CD1c-positive myeloid dendritic cell (primary cell): ENCODE data around the gene GADD45B.
"Not testable (repeated sequence)": the region's sequence is repeated elsewhere in the genome, so short reads cannot be mapped to it uniquely, and the experiment has no call there.

ENCODE experiments used
- DNase-seq: peaks from one replicate; pipeline ENCODE4 v3.0.0-alpha.2; 2016; ENCODE audit errors: extremely low spot score

The GADD45B gene

GRCh38 chr19:2488405-2488941 is 12.5 kb downstream of the GADD45B start:
- DNase-seq = no peak

- peak; percentile 42 for DNase-seq
Measured at GRCh38 chr19:2488942-2489731, 13.2 kb downstream of the GADD45B start.

GRCh38 chr19:2490659-2491058 is 14.7 kb downstream of the GADD45B start:
- no peak for DNase-seq

- no peak for DNase-seq
Measured at GRCh38 chr19:2491130-2491801, 15.3 kb downstream of the GADD45B start.

GRCh38 chr19:2492870-2493269 is 16.9 kb downstream of the GADD45B start:
- no peak for DNase-seq

- not testable (repeated sequence) for DNase-seq
Measured at GRCh38 chr19:2493448-2493847, 17.5 kb downstream of the GADD45B start.

- peak; percentile 26 for DNase-seq
Measured at GRCh38 chr19:2494084-2494446, 18.1 kb downstream of the GADD45B start.

GRCh38 chr19:2494447-2495129 is 18.7 kb downstream of the GADD45B start:
- peak; percentile 92 for DNase-seq

- peak; percentile 70 for DNase-seq
Measured at GRCh38 chr19:2495130-2495641, 19.3 kb downstream of the GADD45B start.

GRCh38 chr19:2495651-2496316 is 19.9 kb downstream of the GADD45B start:
- DNase-seq = peak; percentile 15

- no peak for DNase-seq
Measured at GRCh38 chr19:2497186-2497585, 21.3 kb downstream of the GADD45B start.

- DNase-seq = no peak
Measured at GRCh38 chr19:2500156-2500555, 24.2 kb downstream of the GADD45B start.

GRCh38 chr19:2500841-2501261 is 24.9 kb downstream of the GADD45B start:
- no peak for DNase-seq

GRCh38 chr19:2503521-2504109 is 27.7 kb downstream of the GADD45B start:
- DNase-seq = peak; percentile 55

GRCh38 chr19:2506656-2507055 is 30.7 kb downstream of the GADD45B start:
- DNase-seq = not testable (repeated sequence)

GRCh38 chr19:2507109-2507508 is 31.2 kb downstream of the GADD45B start:
- DNase-seq = peak; percentile 43

- DNase-seq = no peak
Measured at GRCh38 chr19:2509096-2509495, 33.2 kb downstream of the GADD45B start.

- no peak for DNase-seq
Measured at GRCh38 chr19:2511570-2511969, 35.6 kb downstream of the GADD45B start.

GRCh38 chr19:2511991-2512390 is 36.1 kb downstream of the GADD45B start:
- no peak for DNase-seq

- no peak for DNase-seq
Measured at GRCh38 chr19:2512523-2513431, 36.9 kb downstream of the GADD45B start.
